DMS153 (cell line): ENCODE data around the gene ZNF385C.
A peak's percentile ranks its signal among the peaks of the same experiment; 100 is the strongest.

Experiments used
- DNase-seq: peaks from one replicate; lab custom pipeline; 2025; lab: John Stamatoyannopoulos, UW

ZNF385C gene

DNA sequence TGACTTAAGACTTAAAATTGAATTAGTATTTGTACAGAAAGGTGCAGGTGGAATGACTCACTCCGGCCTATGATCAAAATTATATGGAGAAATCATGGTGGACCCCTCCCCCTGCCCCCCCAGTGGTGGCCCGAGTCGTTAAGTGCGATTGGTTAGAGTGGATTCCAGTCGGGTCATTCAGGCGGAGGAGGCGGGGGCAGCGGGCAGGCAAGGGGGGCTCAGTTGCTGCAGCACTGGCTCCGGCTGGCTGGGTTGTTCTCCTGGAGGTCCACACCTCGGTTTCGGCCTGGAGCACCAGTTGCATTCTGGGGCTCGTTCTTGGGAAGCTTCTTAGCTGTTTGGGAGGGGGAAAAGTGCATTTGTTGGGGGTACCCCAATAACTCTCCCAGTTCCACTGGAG, 27.3 kb upstream of the ZNF385C start:
- no peak for DNase-seq

DNA sequence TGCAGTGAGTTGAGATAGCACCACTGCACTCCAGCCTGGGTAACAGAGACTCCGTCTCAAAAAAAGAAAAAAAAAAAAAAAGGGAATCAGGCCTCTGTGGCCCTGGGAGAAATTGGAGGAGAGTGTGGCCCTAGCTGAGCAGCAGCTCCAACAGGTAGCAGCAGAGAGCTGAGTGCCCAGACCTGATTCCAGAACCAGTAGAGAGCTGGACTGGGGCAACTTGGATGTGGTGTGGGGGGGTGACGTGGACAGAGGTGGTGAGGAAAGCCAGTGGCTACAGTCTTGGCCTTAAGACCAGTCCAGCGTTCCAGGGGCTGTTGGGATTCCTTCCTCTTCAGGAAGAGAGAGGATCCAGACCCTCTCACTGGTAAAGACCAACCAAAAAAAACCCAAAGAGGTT, 26.0 kb upstream of the ZNF385C start:
- DNase-seq: no peak

DNA sequence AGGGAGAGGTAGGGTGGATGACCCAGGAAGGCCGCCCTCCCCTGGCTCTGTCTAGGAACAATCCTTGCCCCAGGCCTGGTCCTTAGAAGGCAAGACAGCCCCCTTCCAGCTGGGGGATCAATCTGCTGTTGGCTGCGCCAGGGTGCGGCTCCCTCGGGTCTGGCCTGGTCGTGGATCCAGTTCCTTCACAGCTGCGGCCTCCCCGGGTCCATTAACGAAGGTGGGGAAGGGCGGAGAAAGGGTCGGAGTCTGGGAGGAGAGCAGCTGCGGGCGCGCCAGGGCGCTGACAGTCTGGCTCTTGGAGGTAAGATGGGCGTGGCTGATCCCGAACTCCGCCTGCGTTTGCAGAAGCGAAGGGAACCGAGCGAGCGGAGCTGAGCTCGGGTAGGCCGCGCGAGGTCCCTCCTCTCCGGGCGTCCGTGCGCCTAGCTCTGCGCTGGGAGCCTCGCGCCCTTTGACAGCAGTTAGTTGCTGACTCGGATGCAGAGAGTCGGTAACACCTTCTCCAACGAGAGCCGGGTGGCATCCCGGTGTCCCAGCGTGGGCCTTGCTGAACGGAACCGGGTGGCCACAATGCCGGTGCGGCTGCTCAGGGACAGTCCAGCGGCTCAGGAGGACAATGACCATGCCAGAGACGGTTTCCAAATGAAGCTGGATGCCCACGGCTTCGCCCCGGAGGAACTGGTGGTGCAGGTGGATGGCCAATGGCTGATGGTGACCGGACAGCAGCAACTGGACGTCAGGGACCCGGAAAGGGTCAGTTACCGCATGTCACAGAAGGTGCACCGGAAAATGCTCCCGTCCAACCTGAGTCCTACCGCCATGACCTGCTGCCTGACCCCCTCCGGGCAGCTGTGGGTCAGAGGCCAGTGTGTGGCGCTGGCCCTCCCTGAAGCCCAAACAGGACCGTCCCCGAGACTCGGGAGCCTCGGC, 24.4 kb upstream of the ZNF385C start, which contains the start of gene HSPB9:
Gene HSPB9, plus strand, starts transcription at position 434 of the 933 bp plus-strand sequence. Its CDS starts 47 bp downstream, at position 481.
- peak; percentile 68 for DNase-seq

DNA sequence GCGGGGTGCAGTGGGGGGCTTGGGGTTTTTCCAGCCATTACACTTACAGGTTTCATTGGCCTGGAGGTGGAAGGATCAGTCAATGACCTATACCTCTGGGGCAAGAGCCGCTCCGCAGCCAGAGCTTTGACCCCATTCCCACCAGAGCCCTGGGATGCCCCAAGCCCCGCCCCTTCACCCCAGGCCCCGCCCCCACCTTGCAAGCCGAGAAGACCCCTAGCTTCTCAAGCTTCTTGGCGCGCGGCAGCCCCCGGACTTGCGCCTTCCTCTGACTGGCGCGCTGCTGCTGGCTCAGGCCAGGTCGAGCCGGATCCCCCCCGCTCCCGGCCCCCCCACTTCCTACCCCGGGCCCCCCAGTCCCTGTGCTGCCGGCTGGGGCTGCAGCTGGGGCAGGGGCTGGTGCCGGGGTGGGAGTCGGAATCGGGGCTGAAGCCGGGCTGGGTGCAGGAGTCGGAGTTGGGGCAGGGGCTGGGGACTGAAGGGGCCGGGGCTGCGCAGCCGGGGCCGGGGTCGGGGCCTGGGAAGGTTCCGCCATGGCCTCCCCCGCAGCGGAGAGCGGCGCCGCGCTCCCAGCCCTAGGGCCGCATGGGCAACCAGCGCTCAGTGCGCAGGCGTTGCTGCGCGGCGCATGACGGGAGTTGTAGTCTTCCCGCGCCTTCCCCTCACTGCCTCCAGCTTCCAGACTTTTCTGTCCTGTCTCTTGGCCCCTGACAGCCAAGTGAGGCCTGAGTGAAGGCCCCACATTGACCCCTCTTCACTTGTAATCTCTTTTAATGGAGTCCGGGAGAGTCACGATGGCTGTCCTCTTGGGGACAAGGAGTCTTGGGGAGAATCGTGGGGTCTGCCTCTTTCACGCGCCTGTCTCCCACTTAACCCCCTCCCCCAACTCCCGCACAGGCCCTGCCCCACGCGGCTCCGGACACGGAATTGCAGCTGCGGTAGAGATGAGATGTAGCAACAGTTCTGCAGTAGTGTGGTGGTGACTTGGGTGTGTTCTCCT, 22.8 kb upstream of the ZNF385C start, which contains the start of gene KAT2A:
Gene KAT2A, minus strand, starts transcription at position 598 of the 1,000 bp plus-strand sequence. Its CDS starts 63 bp downstream, at position 535.
- peak; percentile 35 for DNase-seq

DNA sequence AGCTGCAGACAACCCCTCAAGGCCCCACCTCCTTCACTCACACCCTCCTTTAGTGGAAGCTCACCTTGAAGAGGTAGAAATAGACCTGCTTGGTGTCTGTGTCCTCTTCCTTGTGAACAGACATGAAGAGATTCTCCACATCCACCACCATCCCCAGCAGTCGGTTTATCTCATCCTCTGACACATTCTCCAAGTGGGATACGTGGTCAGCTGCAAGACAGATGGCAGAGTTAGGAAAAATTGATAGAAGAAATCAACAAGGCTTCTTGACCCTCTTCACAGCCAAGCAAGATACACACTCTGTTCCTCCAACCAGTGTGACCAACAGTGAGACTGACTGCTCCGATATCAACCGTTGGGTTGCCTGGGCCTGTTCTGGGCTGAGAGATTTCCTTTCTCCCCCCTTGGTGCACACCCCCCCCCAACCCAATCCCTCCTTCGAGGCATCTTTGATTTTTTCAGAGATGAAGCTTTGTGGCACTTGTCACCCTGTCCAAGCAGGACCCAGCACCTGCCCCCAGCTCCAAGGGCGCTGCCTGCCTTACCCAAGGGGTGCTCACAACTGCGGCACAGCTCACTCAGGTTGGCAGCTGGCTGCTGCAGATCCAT, 22.0 kb upstream of the ZNF385C start:
- DNase-seq: no peak

DNA sequence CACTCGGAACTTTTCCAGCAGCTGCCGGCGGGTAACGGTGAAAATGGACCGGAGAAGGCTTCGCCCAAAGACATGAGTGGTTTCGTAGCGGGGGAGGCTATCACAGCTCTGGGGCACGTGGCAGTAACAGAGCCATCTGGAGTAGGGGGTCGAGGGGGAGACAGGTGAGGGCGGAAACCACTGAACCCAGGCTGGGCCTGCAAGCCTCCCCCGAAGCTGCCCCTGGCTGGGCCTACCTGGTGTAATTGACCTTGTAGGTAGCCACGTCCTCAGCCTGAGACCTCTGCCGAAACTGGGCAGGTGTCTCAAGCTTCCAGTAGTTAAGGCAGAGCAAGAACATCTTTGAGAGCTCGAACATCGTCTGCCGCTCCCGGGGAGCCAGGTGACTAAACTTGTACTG, 21.0 kb upstream of the ZNF385C start:
- DNase-seq: no peak

DNA sequence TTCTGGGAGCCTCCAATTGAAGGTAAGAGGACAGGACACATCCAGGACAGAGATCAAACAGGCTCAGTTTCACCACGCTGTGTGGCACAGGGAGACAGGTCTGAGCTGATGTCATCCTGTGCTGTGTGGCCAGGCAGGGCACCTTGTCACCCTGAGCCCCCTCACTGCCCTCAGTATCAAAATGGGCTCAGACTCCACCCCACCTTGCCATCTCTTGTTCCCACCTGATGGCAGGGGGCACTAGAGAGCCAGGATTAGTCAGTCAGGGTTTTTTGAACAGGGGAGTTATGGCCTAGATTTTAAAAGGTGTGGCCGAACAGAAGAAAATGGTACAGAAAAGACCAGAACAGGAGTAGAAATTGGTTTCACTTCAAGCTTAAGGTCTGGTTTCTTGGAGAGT, 20.3 kb upstream of the ZNF385C start:
- no peak for DNase-seq

DNA sequence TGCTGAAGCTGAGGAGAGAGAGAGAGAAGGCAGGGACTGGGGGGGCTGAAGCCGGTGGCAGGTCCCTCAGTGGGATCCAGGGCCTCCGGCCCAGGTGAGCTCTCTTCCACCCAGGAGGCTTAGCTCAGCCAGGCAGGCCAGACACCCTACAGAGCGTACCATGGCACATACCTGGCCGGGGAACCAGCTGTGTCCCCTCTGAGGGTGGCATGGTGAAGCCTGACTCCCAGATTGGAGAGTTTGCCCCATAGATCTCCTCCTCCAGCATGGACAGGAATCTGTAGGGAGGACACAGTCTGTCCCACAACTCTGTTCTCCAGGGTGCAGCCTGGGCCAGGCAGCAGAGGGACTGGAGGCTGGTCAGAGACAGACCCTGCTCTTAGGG, 19.8 kb upstream of the ZNF385C start:
- no peak for DNase-seq

DNA sequence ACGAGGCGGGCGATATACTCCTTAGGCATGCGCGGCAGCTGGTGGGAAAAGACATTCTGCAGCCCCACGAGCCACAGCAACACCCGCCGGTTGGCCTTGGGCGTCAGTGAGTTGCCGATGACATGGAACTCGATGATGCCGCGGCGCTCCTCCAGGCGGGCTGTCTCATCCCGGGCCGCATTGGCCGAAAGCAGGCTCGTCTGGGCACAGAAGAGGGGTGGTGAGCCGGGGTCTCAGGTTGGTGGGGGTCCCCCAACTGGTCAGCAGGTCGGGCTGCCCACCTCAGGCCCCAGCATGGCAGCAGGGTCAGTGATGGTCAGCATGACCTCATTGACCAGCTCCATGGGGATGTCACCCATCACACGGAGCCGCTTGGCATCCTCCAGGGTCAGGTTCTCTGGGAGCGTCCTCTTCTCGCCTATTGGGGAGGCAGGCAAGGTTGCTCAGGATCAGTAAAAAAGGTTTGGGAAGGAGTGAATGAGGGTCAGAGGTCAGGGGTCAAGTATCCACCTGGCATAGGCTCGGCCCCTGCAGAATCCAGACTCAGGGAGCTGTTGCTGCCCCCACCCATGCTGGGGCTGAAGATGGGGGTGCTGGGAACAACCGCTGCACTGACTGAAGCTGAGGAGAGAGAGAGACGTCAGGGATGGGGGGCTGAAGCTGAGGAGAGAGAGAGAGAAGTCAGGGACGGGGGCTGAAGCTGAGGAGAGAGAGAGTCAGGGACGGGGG, 19.3 kb upstream of the ZNF385C start:
- DNase-seq: no peak

DNA sequence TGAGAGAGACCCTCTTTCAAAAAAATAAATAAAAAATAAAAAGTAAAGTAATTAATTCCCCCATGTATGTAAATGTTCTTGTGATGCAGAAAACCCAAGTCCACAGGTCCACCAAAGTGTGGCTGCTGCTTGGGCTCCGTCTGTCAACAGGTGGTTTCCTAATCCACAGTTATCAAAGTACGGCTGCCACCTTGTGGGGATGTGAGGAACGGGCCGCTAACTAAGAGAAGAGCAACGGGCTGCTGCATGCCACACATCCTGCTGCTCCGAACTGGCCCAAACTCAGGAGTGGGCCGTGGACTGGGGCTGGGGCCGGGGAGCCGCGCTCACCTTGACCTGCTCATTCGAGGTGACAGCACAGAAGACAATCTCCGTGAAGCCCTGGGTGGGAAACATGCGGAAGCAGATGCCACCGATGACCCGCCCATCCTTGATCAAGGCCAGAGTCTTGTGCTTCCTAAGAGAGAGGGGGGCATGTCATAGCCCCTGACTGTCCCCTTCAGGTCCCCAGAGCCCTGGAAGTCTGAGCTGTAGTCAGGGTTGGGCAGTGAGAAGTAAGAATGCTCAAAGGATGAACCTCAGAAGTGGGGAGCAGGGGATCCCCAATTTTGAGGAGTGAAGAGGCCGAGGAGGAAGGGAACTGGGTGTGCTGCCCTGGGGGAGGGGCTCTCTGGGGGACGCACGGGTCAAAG, 18.6 kb upstream of the ZNF385C start:
- peak; percentile 68 for DNase-seq

DNA sequence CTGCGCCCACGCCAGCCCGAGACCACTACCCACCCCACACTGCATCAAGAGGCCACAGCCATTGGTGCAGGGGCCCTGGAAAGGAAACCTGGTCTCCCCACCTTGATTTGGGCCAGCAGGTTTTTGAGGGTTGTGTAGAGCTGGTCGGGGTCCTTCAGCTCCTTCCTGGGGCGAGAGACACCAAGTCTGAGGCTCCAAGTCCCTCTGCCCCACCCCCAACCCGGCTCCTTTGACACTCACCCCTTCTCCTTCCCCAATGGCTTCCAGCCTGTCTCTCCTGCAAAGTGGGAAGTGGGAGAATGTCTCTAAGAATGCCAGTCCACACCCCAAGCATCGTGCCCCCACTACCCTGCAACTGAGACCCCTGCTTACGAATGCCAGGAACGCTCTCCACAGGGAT, 15.8 kb upstream of the ZNF385C start:
- DNase-seq: no peak

DNA sequence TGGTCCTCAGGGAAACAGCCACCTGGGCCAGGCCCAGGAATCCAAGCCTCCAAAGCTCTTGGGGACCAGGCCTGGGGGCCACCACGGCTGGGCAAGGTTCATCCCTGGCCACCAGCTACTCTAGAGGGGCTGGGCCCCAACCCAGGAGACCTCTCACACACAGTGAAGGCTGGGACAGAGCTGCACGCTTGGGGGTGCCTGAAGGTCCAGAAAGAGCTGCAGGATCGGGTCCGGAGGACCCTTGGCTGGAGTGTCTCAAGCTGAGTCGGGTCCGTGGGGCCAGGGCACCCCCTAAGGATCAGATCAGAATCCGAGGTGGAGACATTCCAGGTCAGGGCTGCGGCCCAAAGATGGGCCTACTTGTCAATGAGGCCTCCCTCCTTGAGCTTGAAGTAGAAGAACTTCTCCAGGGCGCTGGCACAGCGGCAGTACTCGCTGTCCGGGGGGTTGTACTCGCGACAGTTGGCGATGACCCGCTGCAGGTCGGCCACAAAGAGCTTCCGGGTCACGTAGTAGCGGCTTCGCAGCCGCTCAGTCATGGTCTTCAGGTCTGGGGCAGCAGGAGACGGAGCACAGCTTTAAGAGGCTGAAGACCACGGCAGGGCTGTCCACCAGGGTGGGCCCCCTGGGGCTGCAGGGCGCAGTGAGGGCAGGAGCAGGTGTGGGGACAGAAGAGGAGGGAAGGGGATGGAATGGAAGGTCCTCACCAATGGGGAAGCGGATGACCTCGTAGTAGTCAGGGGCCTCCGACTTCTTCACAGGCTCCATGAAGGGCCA, 15.2 kb upstream of the ZNF385C start:
- no peak for DNase-seq

DNA sequence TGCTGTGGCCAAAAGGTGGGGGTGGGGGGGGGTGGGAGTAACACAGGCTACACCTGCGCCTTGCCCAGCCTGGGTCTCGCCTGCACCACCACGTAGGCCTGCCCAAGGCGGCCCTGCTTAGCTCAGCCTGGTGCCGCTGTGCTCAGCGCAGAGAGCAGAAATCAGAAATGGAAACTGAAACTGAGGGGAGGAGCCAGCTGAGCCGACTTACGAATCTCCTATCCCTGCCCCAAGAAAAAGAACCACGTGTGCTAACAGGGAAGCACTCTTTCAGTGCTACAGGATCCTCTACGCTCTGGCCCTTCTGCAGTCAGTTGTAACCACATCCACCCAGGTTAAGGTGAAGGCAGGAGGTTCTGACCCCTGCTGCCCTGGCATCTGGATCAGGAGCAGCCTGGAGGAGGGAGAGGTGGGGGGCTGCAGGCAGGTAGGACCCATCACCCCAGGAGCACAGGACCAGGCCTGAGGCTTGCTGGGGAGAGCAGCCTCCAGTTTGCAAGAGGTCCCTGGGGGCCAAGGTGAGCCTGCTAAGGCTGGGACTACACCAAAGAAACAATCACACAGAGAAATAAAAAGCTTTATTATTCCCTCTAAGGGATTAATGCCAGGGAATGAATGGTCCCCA, 14.4 kb upstream of the ZNF385C start, which contains the start of gene DHX58:
Gene DHX58, minus strand, starts transcription at position 163 of the 625 bp plus-strand sequence. CDS start 822 bp downstream, outside the sequence.
- peak; percentile 77 for DNase-seq

DNA sequence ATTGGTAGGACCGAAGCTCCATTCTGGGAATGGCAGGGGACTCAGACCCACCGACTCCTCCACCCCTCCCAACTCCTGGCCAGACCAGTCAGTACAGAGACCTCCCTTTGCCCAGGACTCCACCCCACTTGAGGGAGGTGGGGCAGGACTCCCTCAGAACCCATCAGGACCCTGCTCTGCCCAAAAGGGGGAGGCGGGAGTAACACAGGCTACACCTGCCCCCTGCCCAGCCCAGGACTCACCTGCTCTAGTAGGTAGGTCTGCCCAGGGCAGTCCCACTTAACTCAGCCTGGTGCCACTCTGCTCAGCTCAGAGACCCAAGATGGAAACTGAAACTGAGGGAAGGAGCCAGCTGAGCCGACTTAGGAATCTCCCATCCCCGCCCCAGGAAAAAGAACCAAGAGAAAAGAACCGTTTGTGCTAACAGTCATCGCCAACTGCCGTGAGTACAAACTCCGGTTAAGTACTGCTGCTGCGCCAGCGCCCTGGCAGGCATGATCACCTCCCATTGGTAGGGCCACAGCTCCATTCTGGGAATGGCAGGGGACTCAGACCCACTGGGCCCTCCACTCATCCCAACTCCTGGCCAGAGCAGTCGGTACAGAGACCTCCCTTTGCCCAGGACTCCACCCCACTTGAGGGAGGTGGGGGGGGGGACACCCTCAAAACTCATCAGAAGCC, 13.7 kb upstream of the ZNF385C start:
- no peak for DNase-seq

DNA sequence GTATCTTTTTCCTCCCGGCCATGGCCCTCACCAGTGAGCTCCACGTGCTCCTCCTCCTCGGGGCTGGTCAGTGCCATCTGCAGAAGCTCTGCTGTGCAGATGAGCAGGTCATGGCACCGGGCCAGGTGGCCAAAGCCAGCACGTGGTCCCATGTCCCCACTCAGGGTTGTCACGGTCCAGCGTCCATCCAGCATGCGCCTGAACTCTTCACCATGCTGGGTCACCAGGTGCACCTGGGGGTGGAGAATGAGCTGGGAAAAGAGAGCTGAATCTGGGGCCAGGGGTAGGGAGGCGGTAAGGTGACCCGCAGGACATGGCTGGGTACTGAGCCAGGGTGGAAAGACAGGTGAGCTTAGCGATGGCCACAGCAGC, 13.0 kb upstream of the ZNF385C start:
- no peak for DNase-seq

DNA sequence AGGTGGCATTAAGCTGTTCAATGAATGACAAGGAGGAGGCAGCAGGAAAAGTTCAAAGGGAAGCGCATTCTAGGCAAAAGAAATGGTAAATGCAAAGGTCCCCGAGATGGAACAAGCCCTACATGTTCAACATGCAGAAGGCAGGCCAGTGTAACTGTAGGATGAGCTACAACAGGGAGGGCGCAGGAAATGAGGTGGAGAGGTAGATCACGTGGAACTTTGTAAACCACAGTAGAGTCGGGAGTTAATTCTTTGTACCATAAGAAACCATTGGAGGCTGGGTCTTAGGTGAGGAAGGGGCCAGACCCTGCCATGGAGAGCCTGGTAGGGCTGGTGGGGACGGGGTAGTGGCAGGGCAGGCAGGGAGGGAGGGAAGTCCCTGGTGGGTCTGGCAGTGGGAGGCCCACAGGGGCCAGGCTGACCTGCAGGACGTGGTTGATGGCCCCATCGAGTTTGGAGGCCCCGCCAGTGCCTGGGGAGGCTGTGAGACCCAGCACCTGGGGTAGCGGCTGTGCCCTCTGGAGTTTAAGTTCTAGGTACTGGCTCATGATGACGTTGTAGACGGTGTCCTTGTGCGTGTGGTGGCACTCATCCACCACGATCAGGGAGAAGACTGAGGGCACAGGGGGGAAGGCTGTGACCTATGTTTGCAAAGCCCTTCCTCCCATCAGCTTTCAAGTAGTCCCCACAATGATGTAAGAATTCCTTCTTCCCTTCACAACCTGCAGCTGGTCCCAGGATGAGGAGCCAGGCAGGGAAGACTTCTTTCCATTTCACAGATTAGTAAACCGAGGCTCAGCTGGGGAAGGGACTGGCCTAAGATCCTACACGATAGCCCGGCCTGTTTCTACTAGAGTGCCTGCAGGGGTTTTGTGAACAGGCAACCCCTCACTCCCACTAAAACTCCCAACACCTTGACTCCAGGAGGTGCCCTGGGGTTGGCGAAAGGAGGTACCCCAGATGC, 12.3 kb upstream of the ZNF385C start:
- DNase-seq: no peak

DNA sequence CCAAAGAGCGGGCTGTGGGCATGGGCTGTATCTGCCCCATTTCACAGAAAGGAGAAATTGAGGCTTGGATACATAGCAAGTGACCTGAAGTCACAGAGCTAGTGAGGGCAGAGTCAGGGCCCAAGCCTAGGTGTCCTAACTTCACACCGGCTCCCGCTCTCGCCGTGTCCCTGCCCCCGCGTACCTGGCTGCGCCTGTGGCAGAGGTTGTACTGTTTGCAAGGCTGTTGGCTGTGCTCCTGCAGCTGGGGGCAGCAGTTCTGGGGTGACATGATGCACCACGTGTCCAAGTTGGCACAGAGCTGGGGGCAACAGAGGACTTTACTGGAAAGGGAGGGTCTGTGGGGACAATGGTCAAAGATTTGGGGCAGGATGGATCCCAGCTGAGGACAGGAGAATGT, 10.8 kb upstream of the ZNF385C start:
- no peak for DNase-seq
